ENCODE data around the gene SPSB2. TPM values are rescaled to one million over a fixed set of nuclear protein-coding genes. Genes with fewer than 3 reads are reported as not detected.

Gene SPSB2
- total and polyA plus RNA-seq, 9 of the 15 experiments (the other 6 are each of a cell fraction or from before 2014, with no cell fraction given): 0.10 to 10.6 (median 1.9) TPM

Other genes starting within 250 kb of the SPSB2 start
Only the 7 nearest of the 28 such genes appear.
- gene P3H3, start 44.9 kb downstream of the SPSB2 start, total RNA-seq (2014; rRNA removed): 7.1 and 9.5 TPM in 2 replicates
- 1.9 and 4.3 TPM in 2 replicates for gene P3H3, start 44.9 kb downstream of the SPSB2 start, total RNA-seq (2014; rRNA removed; fragmentation: Illumina TruSeq; extraction: Trizol)
- gene P3H3, start 44.9 kb downstream of the SPSB2 start, total RNA-seq (2015; rRNA removed; fragmentation: Illumina TruSeq; extraction: Trizol): 6.6 and 8.0 TPM in 2 replicates
- 14.2 and 15.0 TPM in 2 replicates for gene P3H3, start 44.9 kb downstream of the SPSB2 start, total RNA-seq (2021)
- 4.0 and 10.2 TPM in 2 replicates for gene P3H3, start 44.9 kb downstream of the SPSB2 start, polyA plus RNA-seq (2011; rRNA removed)
- 4.8 and 7.3 TPM in 2 replicates for gene P3H3, start 44.9 kb downstream of the SPSB2 start, polyA plus RNA-seq (2014; fragmentation: Illumina TruSeq; extraction: Trizol)
- under 1 TPM; 0.03 to 0.27 TPM for gene P3H3, start 44.9 kb downstream of the SPSB2 start, polyA plus RNA-seq (2014; fragmentation: Nextera tagmentation; extraction: Ambion mirVana)
- 10.2 and 13.2 TPM in 2 replicates for gene P3H3, start 44.9 kb downstream of the SPSB2 start, polyA plus RNA-seq (2014; rRNA removed)
- gene GNB3, start 32.4 kb downstream of the SPSB2 start, total RNA-seq (2014; rRNA removed): 0.65 and 1.4 TPM in 2 replicates
- 0.61 and 1.8 TPM in 2 replicates for gene GNB3, start 32.4 kb downstream of the SPSB2 start, total RNA-seq (2014; rRNA removed; fragmentation: Illumina TruSeq; extraction: Trizol)
- 2.0 and 2.2 TPM in 2 replicates for gene GNB3, start 32.4 kb downstream of the SPSB2 start, total RNA-seq (2015; rRNA removed; fragmentation: Illumina TruSeq; extraction: Trizol)
- gene GNB3, start 32.4 kb downstream of the SPSB2 start, total RNA-seq (2021): 3.4 and 4.5 TPM in 2 replicates
- 1.9 and 6.8 TPM in 2 replicates for gene GNB3, start 32.4 kb downstream of the SPSB2 start, polyA plus RNA-seq (2011; rRNA removed)
- gene GNB3, start 32.4 kb downstream of the SPSB2 start, polyA plus RNA-seq (2014; fragmentation: Illumina TruSeq; extraction: Trizol): 3.6 and 5.8 TPM in 2 replicates
- gene GNB3, start 32.4 kb downstream of the SPSB2 start, polyA plus RNA-seq (2014; fragmentation: Nextera tagmentation; extraction: Ambion mirVana): 1 to 10 TPM; 1.5 to 2.4 TPM
- gene GNB3, start 32.4 kb downstream of the SPSB2 start, polyA plus RNA-seq (2014; rRNA removed): 2.9 and 6.1 TPM in 2 replicates
- gene CDCA3, start 22.0 kb downstream of the SPSB2 start, total RNA-seq (2014; rRNA removed): 55.1 and 71.3 TPM in 2 replicates
- 37.5 and 38.9 TPM in 2 replicates for gene CDCA3, start 22.0 kb downstream of the SPSB2 start, total RNA-seq (2014; rRNA removed; fragmentation: Illumina TruSeq; extraction: Trizol)
- gene CDCA3, start 22.0 kb downstream of the SPSB2 start, total RNA-seq (2015; rRNA removed; fragmentation: Illumina TruSeq; extraction: Trizol): 62.3 and 62.7 TPM in 2 replicates
- gene CDCA3, start 22.0 kb downstream of the SPSB2 start, total RNA-seq (2021): 47.2 and 47.4 TPM in 2 replicates
- 57.3 and 65.6 TPM in 2 replicates for gene CDCA3, start 22.0 kb downstream of the SPSB2 start, polyA plus RNA-seq (2011; rRNA removed)
- 80.8 and 86.3 TPM in 2 replicates for gene CDCA3, start 22.0 kb downstream of the SPSB2 start, polyA plus RNA-seq (2014; fragmentation: Illumina TruSeq; extraction: Trizol)
- 10 to 100 TPM; 24.2 to 30.6 TPM for gene CDCA3, start 22.0 kb downstream of the SPSB2 start, polyA plus RNA-seq (2014; fragmentation: Nextera tagmentation; extraction: Ambion mirVana)
- gene CDCA3, start 22.0 kb downstream of the SPSB2 start, polyA plus RNA-seq (2014; rRNA removed): 80.3 and 103 TPM in 2 replicates
- 64.3 and 69.8 TPM in 2 replicates for gene USP5, start 21.2 kb downstream of the SPSB2 start, total RNA-seq (2014; rRNA removed)
- gene USP5, start 21.2 kb downstream of the SPSB2 start, total RNA-seq (2014; rRNA removed; fragmentation: Illumina TruSeq; extraction: Trizol): 26.3 and 32.5 TPM in 2 replicates
- gene USP5, start 21.2 kb downstream of the SPSB2 start, total RNA-seq (2015; rRNA removed; fragmentation: Illumina TruSeq; extraction: Trizol): 59.4 and 59.8 TPM in 2 replicates
- 103 and 107 TPM in 2 replicates for gene USP5, start 21.2 kb downstream of the SPSB2 start, total RNA-seq (2021)
- 48.6 and 52.9 TPM in 2 replicates for gene USP5, start 21.2 kb downstream of the SPSB2 start, polyA plus RNA-seq (2011; rRNA removed)
- gene USP5, start 21.2 kb downstream of the SPSB2 start, polyA plus RNA-seq (2014; fragmentation: Illumina TruSeq; extraction: Trizol): 72.8 and 91.3 TPM in 2 replicates
- gene USP5, start 21.2 kb downstream of the SPSB2 start, polyA plus RNA-seq (2014; fragmentation: Nextera tagmentation; extraction: Ambion mirVana): 1 to 10 TPM; 1.4 to 3.4 TPM
- 44.9 and 45.4 TPM in 2 replicates for gene USP5, start 21.2 kb downstream of the SPSB2 start, polyA plus RNA-seq (2014; rRNA removed)
- 810 and 1,081 TPM in 2 replicates for gene TPI1, start 5.8 kb downstream of the SPSB2 start, total RNA-seq (2014; rRNA removed)
- 553 and 662 TPM in 2 replicates for gene TPI1, start 5.8 kb downstream of the SPSB2 start, total RNA-seq (2014; rRNA removed; fragmentation: Illumina TruSeq; extraction: Trizol)
- gene TPI1, start 5.8 kb downstream of the SPSB2 start, total RNA-seq (2015; rRNA removed; fragmentation: Illumina TruSeq; extraction: Trizol): 816 and 892 TPM in 2 replicates
- 678 and 684 TPM in 2 replicates for gene TPI1, start 5.8 kb downstream of the SPSB2 start, total RNA-seq (2021)
- 1,939 and 1,978 TPM in 2 replicates for gene TPI1, start 5.8 kb downstream of the SPSB2 start, polyA plus RNA-seq (2011; rRNA removed)
- gene TPI1, start 5.8 kb downstream of the SPSB2 start, polyA plus RNA-seq (2014; fragmentation: Illumina TruSeq; extraction: Trizol): 1,007 and 1,220 TPM in 2 replicates
- 1,000 to 10,000 TPM; 4,965 to 4,971 TPM for gene TPI1, start 5.8 kb downstream of the SPSB2 start, polyA plus RNA-seq (2014; fragmentation: Nextera tagmentation; extraction: Ambion mirVana)
- 764 and 829 TPM in 2 replicates for gene TPI1, start 5.8 kb downstream of the SPSB2 start, polyA plus RNA-seq (2014; rRNA removed)
- 3.1 TPM in 2 replicates for gene LRRC23, start 31.5 kb upstream of the SPSB2 start, total RNA-seq (2014; rRNA removed)
- gene LRRC23, start 31.5 kb upstream of the SPSB2 start, total RNA-seq (2014; rRNA removed; fragmentation: Illumina TruSeq; extraction: Trizol): 4.2 and 4.3 TPM in 2 replicates
- 2.5 and 3.4 TPM in 2 replicates for gene LRRC23, start 31.5 kb upstream of the SPSB2 start, total RNA-seq (2015; rRNA removed; fragmentation: Illumina TruSeq; extraction: Trizol)
- 2.1 and 3.0 TPM in 2 replicates for gene LRRC23, start 31.5 kb upstream of the SPSB2 start, total RNA-seq (2021)
- gene LRRC23, start 31.5 kb upstream of the SPSB2 start, polyA plus RNA-seq (2011; rRNA removed): 7.0 and 7.8 TPM in 2 replicates
- 4.4 and 5.3 TPM in 2 replicates for gene LRRC23, start 31.5 kb upstream of the SPSB2 start, polyA plus RNA-seq (2014; fragmentation: Illumina TruSeq; extraction: Trizol)
- gene LRRC23, start 31.5 kb upstream of the SPSB2 start, polyA plus RNA-seq (2014; fragmentation: Nextera tagmentation; extraction: Ambion mirVana): 1 to 10 TPM; 2.7 to 2.8 TPM
- 2.2 and 4.6 TPM in 2 replicates for gene LRRC23, start 31.5 kb upstream of the SPSB2 start, polyA plus RNA-seq (2014; rRNA removed)
- gene ENO2, start 41.3 kb upstream of the SPSB2 start, total RNA-seq (2014; rRNA removed): 10.9 and 14.1 TPM in 2 replicates
- 10.2 and 12.4 TPM in 2 replicates for gene ENO2, start 41.3 kb upstream of the SPSB2 start, total RNA-seq (2014; rRNA removed; fragmentation: Illumina TruSeq; extraction: Trizol)
- gene ENO2, start 41.3 kb upstream of the SPSB2 start, total RNA-seq (2015; rRNA removed; fragmentation: Illumina TruSeq; extraction: Trizol): 13.0 and 13.9 TPM in 2 replicates
- 18.1 and 20.3 TPM in 2 replicates for gene ENO2, start 41.3 kb upstream of the SPSB2 start, total RNA-seq (2021)
- 43.3 and 70.5 TPM in 2 replicates for gene ENO2, start 41.3 kb upstream of the SPSB2 start, polyA plus RNA-seq (2011; rRNA removed)
- 22.8 and 25.2 TPM in 2 replicates for gene ENO2, start 41.3 kb upstream of the SPSB2 start, polyA plus RNA-seq (2014; fragmentation: Illumina TruSeq; extraction: Trizol)
- 10 to 100 TPM; 23.2 to 27.6 TPM for gene ENO2, start 41.3 kb upstream of the SPSB2 start, polyA plus RNA-seq (2014; fragmentation: Nextera tagmentation; extraction: Ambion mirVana)
- gene ENO2, start 41.3 kb upstream of the SPSB2 start, polyA plus RNA-seq (2014; rRNA removed): 20.5 and 21.0 TPM in 2 replicates

All from K562 (cell line).